Breast epithelium (tissue), 4 donors: Measurements from ENCODE around the gene GPR39. TPM values are rescaled to one million over a fixed set of nuclear protein-coding genes. Genes with fewer than 3 reads are reported as not detected.

ENCODE experiments used
- DNase-seq, 2 donors: peaks; one replicate each; pipeline ENCODE4 v3.0.0-alpha.2; 2019; ENCODE audit warnings: low spot score in 2 of 2
- H3K27ac ChIP-seq, 2 donors: fragments of 200-600 bp; sonication (generic) in 1 of 2; one replicate each; pipeline ENCODE4 v1.5.1; 2016 to 2019; ENCODE audit warnings: mild to moderate bottlenecking in 1 of 2
- H3K27me3 ChIP-seq, 2 donors: fragments of 200-600 bp; sonication (generic) in 1 of 2; one replicate each; pipeline versions ENCODE4 v1.5.1 to v1.6.0; 2017 to 2019; ENCODE audit warnings: control low read depth in 1 of 2, mild to moderate bottlenecking in 1 of 2
- H3K36me3 ChIP-seq: fragments of 200-600 bp; one replicate; pipeline ENCODE4 v1.5.1; 2019
- H3K4me1 ChIP-seq, 2 donors: fragments of 200-600 bp; sonication (generic); one replicate each; pipeline ENCODE4 v1.5.1; 2016 to 2019; ENCODE audit warnings: control low read depth in 1 of 2
- H3K4me3 ChIP-seq, 3 donors: fragments of 200-600 bp; sonication (generic); 1 replicate in 2 of 3; 2 replicates in 1 of 3; pipeline ENCODE4 v1.5.1; 2016 to 2019; ENCODE audit warnings: mild to moderate bottlenecking in 3 of 3, moderate library complexity in 2 of 3
- H3K9me3 ChIP-seq, 2 donors: fragments of 200-600 bp; sonication (generic) in 1 of 2; one replicate each; pipeline ENCODE4 v1.5.1; 2016 to 2019; ENCODE audit warnings: control low read depth in 1 of 2
- CTCF ChIP-seq, 3 donors: fragments of 450-650 bp; IDR thresholded peaks; one replicate each; pipeline ENCODE4 v1.5.1; 2016 to 2017; ENCODE audit warnings: antibody characterized with exemption in 3 of 3, mild to moderate bottlenecking in 3 of 3, moderate library complexity in 3 of 3
- POLR2A ChIP-seq: fragments of 450-650 bp; IDR thresholded peaks from one replicate; pipeline ENCODE4 v1.6.1; 2016; ENCODE audit warnings: antibody characterized with exemption, mild to moderate bottlenecking, moderate library complexity
- POLR2AphosphoS5 ChIP-seq, 3 donors: sonication (generic); formaldehyde crosslinking; IDR thresholded peaks; one replicate each; pipeline ENCODE4 v1.6.1; 2017; ENCODE audit warnings: antibody characterized with exemption in 3 of 3
- intact Hi-C: fragments of 100-400 bp; cut with DNase I; formaldehyde crosslinking; loops from one replicate; pipeline ENCODE4 v1.15.1; 2023; ENCODE audit warnings: low total_unique reads
- total RNA-seq, 3 donors: library from RNA; depleted of rRNA; stranded (reverse); fragments of >200 nt; gene quantifications; one replicate each; pipeline ENCODE4 v1.1.0, GENCODE V29; 2016

GPR39 gene
- total RNA-seq, 3 donors from 2014 or later: 0.16 to 10.4 (median 8.2) TPM

- TF ChIP-seq POLR2AphosphoS5 (IDR thresholded peaks at IDR 0.05) (no peak), CTCF (IDR thresholded peaks at IDR 0.05) (no peak), POLR2A (no peak)
- H3K36me3 ChIP-seq: no peaks in the 10 kb centered on the region
- no peaks in the 10 kb centered on the region for H3K27me3 ChIP-seq
- H3K4me1 ChIP-seq: no peaks in the 10 kb centered on the region
- intact Hi-C loops: no loop called here
- peak overlapping the region; percentile 11 to 19 for H3K27ac ChIP-seq
- DNase-seq: no peak
- H3K9me3 ChIP-seq: no peaks in the 10 kb centered on the region
- H3K4me3 ChIP-seq: no peak overlapping the region
Measured at GRCh38 chr2:132633635-132634034, 217.0 kb downstream of the GPR39 start.

GRCh38 chr2:132636346-132636745 lies 219.7 kb downstream of the GPR39 start:
- Histone ChIP-seq H3K4me1 (no peaks in the 10 kb centered on the region), H3K27ac (no peak overlapping the region), H3K27me3 (no peaks in the 10 kb centered on the region), H3K36me3 (no peaks in the 10 kb centered on the region), H3K4me3 (no peak overlapping the region), H3K9me3 (no peaks in the 10 kb centered on the region)
- intact Hi-C loops: no loop called here
- TF ChIP-seq POLR2AphosphoS5 (IDR thresholded peaks at IDR 0.05) (no peak), POLR2A (no peak), CTCF (IDR thresholded peaks at IDR 0.05) (no peak)
- DNase-seq: no peak

- no peak overlapping the region for H3K27ac ChIP-seq
- intact Hi-C loops: no loop called here
- no peaks in the 10 kb centered on the region for H3K9me3 ChIP-seq
- no peaks in the 10 kb centered on the region for H3K4me1 ChIP-seq
- no peak overlapping the region for H3K4me3 ChIP-seq
- no peak for TF ChIP-seq POLR2AphosphoS5 (IDR thresholded peaks at IDR 0.05)
- no peak for TF ChIP-seq CTCF (IDR thresholded peaks at IDR 0.05)
- TF ChIP-seq POLR2A: no peak
- no peaks in the 10 kb centered on the region for H3K27me3 ChIP-seq
- H3K36me3 ChIP-seq: no peaks in the 10 kb centered on the region
- DNase-seq: no peak
Measured at GRCh38 chr2:132638313-132639040, 221.9 kb downstream of the GPR39 start.

- Histone ChIP-seq H3K9me3 (no peaks in the 10 kb centered on the region), H3K27ac (no peak overlapping the region), H3K4me3 (no peak overlapping the region), H3K36me3 (no peaks in the 10 kb centered on the region), H3K27me3 (no peaks in the 10 kb centered on the region), H3K4me1 (no peaks in the 10 kb centered on the region)
- no peak for DNase-seq
- intact Hi-C loops: no loop called here
- TF ChIP-seq POLR2AphosphoS5 (IDR thresholded peaks at IDR 0.05): no peak
- TF ChIP-seq CTCF (IDR thresholded peaks at IDR 0.05): no peak
Measured at GRCh38 chr2:132640116-132640515, 223.5 kb downstream of the GPR39 start.

- no peak for DNase-seq
- Histone ChIP-seq H3K9me3 (no peaks in the 10 kb centered on the region), H3K27me3 (no peaks in the 10 kb centered on the region), H3K27ac (no peak overlapping the region), H3K4me1 (no peaks in the 10 kb centered on the region), H3K4me3 (no peak overlapping the region), H3K36me3 (no peaks in the 10 kb centered on the region)
- intact Hi-C loops: no loop called here
- TF ChIP-seq CTCF (IDR thresholded peaks at IDR 0.05): no peak
Measured at GRCh38 chr2:132641819-132642218, 225.2 kb downstream of the GPR39 start.
